HCT116 (cell line): Measurements from ENCODE around the gene CD164. TPM values are rescaled to one million over a fixed set of nuclear protein-coding genes. Genes with fewer than 3 reads are reported as not detected.

Experiments
- ATAC-seq: fragments of 200-7000 bp; cut with Tn5 transposase; 2 replicates; pipeline ENCODE4 v1.9.1; 2020; ENCODE audit warnings: mild to moderate bottlenecking, moderate library complexity
- BruUV-seq: library from RNA; stranded (reverse); fragments of 400-500 nt; replicated peaks from 2 replicates; lab custom pipeline; 2021; lab: Mats Ljungman, UMichigan
- CTCF ChIA-PET: fragments of 300-600 bp; sonication (Branson Sonifier 250); formaldehyde crosslinking; loops from one replicate; lab custom pipeline; 2021; ENCODE audit warnings: antibody characterized with exemption; lab: Charles Lee
- POLR2A ChIA-PET: fragments of 300-600, 350-600 bp; sonication (Branson Sonifier 250); formaldehyde crosslinking; loops from one replicate; lab custom pipeline; 2021; ENCODE audit warnings: antibody characterized with exemption; lab: Charles Lee
- RAD21 ChIA-PET, 2 experiments: fragments of 300-600 bp; sonication (Branson Sonifier 250); formaldehyde crosslinking; loops; one replicate each; lab custom pipeline; 2023; ENCODE audit warnings: low total read pairs in 2 of 2; ENCODE audit not compliant: uncharacterized antibody in 2 of 2, unreplicated experiment in 2 of 2, low non-redundant PET in 1 of 2; lab: Charles Lee
- DNase-seq: peaks from one replicate; pipeline ENCODE4 v3.0.0-alpha.2; 2010; ENCODE audit warnings: low read depth, low spot score
- H2AFZ ChIP-seq: fragments of 200-600 bp; shearing (Covaris generic), sonication (generic); 2 replicates; pipeline ENCODE4 v1.6.1; 2017; ENCODE audit warnings: low read depth, mixed run types, mixed read lengths, antibody characterized with exemption, low read length; ENCODE audit not compliant: poor library complexity, severe bottlenecking
- H3K27ac ChIP-seq: 2 replicates; pipeline ENCODE4 v1.5.1; 2012; ENCODE audit warnings: low read depth, low read length
- H3K27me3 ChIP-seq: fragments of 200-600 bp; sonication (generic); 2 replicates; pipeline ENCODE4 v1.6.1; 2016; ENCODE audit warnings: mixed run types, low read length, mixed read lengths; ENCODE audit not compliant: insufficient read depth
- H3K36me3 ChIP-seq, 2 experiments: fragments of 200-500 bp in 1 of 2; fragments of 200-600 bp in 1 of 2; sonication (Bioruptor generic) in 1 of 2; sonication (generic) in 1 of 2; 2 replicates each; pipeline versions ENCODE4 v1.5.1 to v1.6.1; 2014 to 2016; ENCODE audit warnings: low read length in 2 of 2, inconsistent platforms in 1 of 2, mixed read lengths in 1 of 2, mixed run types in 1 of 2; ENCODE audit not compliant: insufficient read depth in 2 of 2, control insufficient read depth in 1 of 2
- H3K4me1 ChIP-seq, 2 experiments: fragments of 200-600 bp in 1 of 2; sonication (generic) in 1 of 2; 2 replicates each; pipeline versions ENCODE4 v1.5.1 to v1.6.1; 2012 to 2017; ENCODE audit warnings: low read length in 2 of 2, inconsistent platforms in 1 of 2, mild to moderate bottlenecking in 1 of 2, mixed read lengths in 1 of 2, mixed run types in 1 of 2, moderate library complexity in 1 of 2; ENCODE audit not compliant: insufficient read depth in 2 of 2, control insufficient read depth in 1 of 2
- H3K4me2 ChIP-seq: fragments of 200-600 bp; sonication (generic); 2 replicates; pipeline ENCODE4 v1.6.1; 2017; ENCODE audit warnings: mixed run types, low read length, mixed read lengths
- H3K4me3 ChIP-seq, 2 experiments: fragments of 200-600 bp in 1 of 2; sonication (generic) in 1 of 2; replicated peaks in 1 of 2; 2 replicates each; pipeline ENCODE4 v1.5.1; 2011 to 2016; ENCODE audit warnings: low read length in 2 of 2, control low read depth in 1 of 2, low read depth in 1 of 2, mild to moderate bottlenecking in 1 of 2, mixed read lengths in 1 of 2, mixed run types in 1 of 2
- H3K79me2 ChIP-seq: fragments of 200-600 bp; sonication (generic); 2 replicates; pipeline ENCODE4 v1.6.1; 2017; ENCODE audit warnings: mild to moderate bottlenecking, mixed run types, low read length, moderate library complexity, mixed read lengths; ENCODE audit not compliant: insufficient read depth
- H3K9ac ChIP-seq: fragments of 200-600 bp; sonication (generic); 2 replicates; pipeline ENCODE4 v1.6.1; 2016; ENCODE audit warnings: low read length, mixed read lengths
- H3K9me2 ChIP-seq: fragments of 200-600 bp; sonication (generic), shearing (Covaris generic); 2 replicates; pipeline ENCODE4 v1.6.1; 2017; ENCODE audit warnings: mixed run types, mild to moderate bottlenecking, moderate library complexity; ENCODE audit not compliant: insufficient read depth
- H3K9me3 ChIP-seq, 2 experiments: fragments of 200-500 bp in 1 of 2; fragments of 200-600 bp in 1 of 2; sonication (Bioruptor generic) in 1 of 2; sonication (generic) in 1 of 2; 2 replicates each; pipeline ENCODE4 v1.6.1; 2014 to 2017; ENCODE audit warnings: low read length in 2 of 2, mixed read lengths in 2 of 2, inconsistent platforms in 1 of 2, low read depth in 1 of 2, mild to moderate bottlenecking in 1 of 2, mixed run types in 1 of 2, moderate library complexity in 1 of 2; ENCODE audit not compliant: control insufficient read depth in 1 of 2, insufficient read depth in 1 of 2
- H4K20me1 ChIP-seq: fragments of 200-600 bp; sonication (generic), shearing (Covaris generic); 2 replicates; pipeline ENCODE4 v1.6.1; 2017; ENCODE audit warnings: mixed run types, mild to moderate bottlenecking, moderate library complexity; ENCODE audit not compliant: insufficient read depth
- ATF3 ChIP-seq: IDR thresholded peaks from 2 replicates; pipeline ENCODE4 v1.6.1; 2012
- CEBPB ChIP-seq: IDR thresholded peaks from 2 replicates; pipeline ENCODE4 v1.6.1; 2012; ENCODE audit warnings: low read depth
- CTCF ChIP-seq, 3 experiments: fragments of 200-600 bp in 1 of 3; sonication (generic) in 1 of 3; IDR thresholded peaks in 2 of 3; conservative IDR thresholded peaks in 1 of 3; 2 replicates each; pipeline ENCODE4 v1.5.1; 2012 to 2017; ENCODE audit warnings: low read depth in 2 of 3, low read length in 2 of 3, antibody characterized with exemption in 1 of 3, borderline replicate concordance in 1 of 3, control low read depth in 1 of 3, mild to moderate bottlenecking in 1 of 3, mixed read lengths in 1 of 3, mixed run types in 1 of 3, moderate library complexity in 1 of 3; ENCODE audit not compliant: insufficient read depth in 1 of 3
- EGR1 ChIP-seq: IDR thresholded peaks from 2 replicates; pipeline ENCODE4 v1.6.1; 2012; ENCODE audit warnings: low read depth
- ELF1 ChIP-seq: IDR thresholded peaks from 2 replicates; pipeline ENCODE4 v1.6.1; 2012; ENCODE audit warnings: low read depth, borderline replicate concordance
- EZH2 ChIP-seq: fragments of 200-600 bp; sonication (generic); IDR thresholded peaks from 2 replicates; pipeline ENCODE4 v1.6.1; 2017; ENCODE audit warnings: antibody characterized with exemption, mixed run types
- EZH2phosphoT487 ChIP-seq: fragments of 200-600 bp; IDR thresholded peaks from 2 replicates; pipeline ENCODE4 v1.6.1; 2018; ENCODE audit warnings: antibody characterized with exemption, borderline replicate concordance
- JUND ChIP-seq: IDR thresholded peaks from 2 replicates; pipeline ENCODE4 v1.6.1; 2012
- POLR2A ChIP-seq: IDR thresholded peaks from 2 replicates; pipeline ENCODE4 v1.7.0; 2011; ENCODE audit warnings: borderline replicate concordance; ENCODE audit not compliant: insufficient read depth, insufficient read length; ENCODE audit errors: extremely low read depth
- POLR2AphosphoS5 ChIP-seq: IDR thresholded peaks from 2 replicates; pipeline ENCODE4 v1.6.1; 2011; ENCODE audit warnings: mild to moderate bottlenecking, low read depth, low read length, moderate library complexity
- RAD21 ChIP-seq: IDR thresholded peaks from 2 replicates; pipeline ENCODE4 v1.6.1; 2012; ENCODE audit warnings: low read depth, mild to moderate bottlenecking
- SIN3A ChIP-seq: IDR thresholded peaks from 2 replicates; pipeline ENCODE4 v1.6.1; 2012; ENCODE audit warnings: low read depth
- SP1 ChIP-seq: IDR thresholded peaks from 2 replicates; pipeline ENCODE4 v1.6.1; 2012; ENCODE audit warnings: low read depth
- SRF ChIP-seq: IDR thresholded peaks from 2 replicates; pipeline ENCODE4 v1.6.1; 2012; ENCODE audit warnings: low read depth
- TCF7L2 ChIP-seq: IDR thresholded peaks from 2 replicates; pipeline ENCODE4 v1.7.0; 2011; ENCODE audit warnings: borderline replicate concordance, inconsistent platforms; ENCODE audit not compliant: insufficient read depth, insufficient read length; ENCODE audit errors: extremely low read depth
- YY1 ChIP-seq: IDR thresholded peaks from 2 replicates; pipeline ENCODE4 v1.6.1; 2011; ENCODE audit warnings: low read length, low read depth, moderate library complexity, mild to moderate bottlenecking; ENCODE audit not compliant: insufficient replicate concordance; ENCODE audit errors: extremely low read depth
- ZFX ChIP-seq: fragments of 450-650 bp; IDR thresholded peaks from 2 replicates; pipeline ENCODE4 v1.6.1; 2017
- ZNF274 ChIP-seq: fragments of 200-500 bp; sonication (Bioruptor generic); IDR thresholded peaks from 2 replicates; pipeline ENCODE4 v1.6.1; 2014; ENCODE audit warnings: mild to moderate bottlenecking, low read depth, low read length, inconsistent platforms
- intact Hi-C: fragments of 100-400 bp; cut with micrococcal nuclease; formaldehyde crosslinking; loops from 2 replicates; pipeline ENCODE4 v1.10.0; 2022
- total RNA-seq: library from RNA; stranded (reverse); gene quantifications from one replicate; pipeline ENCODE4 v1.2.1, GENCODE V29; 2021; ENCODE audit not compliant: unreplicated experiment

Gene CD164
- total RNA-seq, 1 experiment from 2014 or later = 171 TPM

GRCh38 chr6:109424946-109425345 lies 42.7 kb upstream of the CD164 start:
- Histone ChIP-seq H3K9me2 (no peaks in the 10 kb centered on the region), H3K36me3 (no peaks in the 10 kb centered on the region), H3K27me3 (no peaks in the 10 kb centered on the region)
- BruUV-seq = no TSS peak
- TF ChIP-seq SP1 = no peak
- no peak for TF ChIP-seq RAD21
- no peak for TF ChIP-seq EZH2phosphoT487
- TF ChIP-seq ZFX = no peak
- TF ChIP-seq, all 23 proteins: peak for 0
- Histone ChIP-seq H3K4me1 (peaks cover 0 to 11% of the 10 kb centered on the region in 2 experiments; a peak in 2 of 4 replicates), H3K9ac (no peak overlapping the region), H3K27ac (no peak overlapping the region), H3K79me2 (no peaks in the 10 kb centered on the region), H4K20me1 (no peaks in the 10 kb centered on the region), H3K4me3 (no peak overlapping the region), H3K4me2 (peak overlapping the region; percentile 33; the same call in 1 of the 2 replicates), H3K9me3 (no peaks in the 10 kb centered on the region), H2AFZ (no peak overlapping the region)
- ChIA-PET POLR2A (interaction anchor here (0.7 kb wide), 1 partner anchor 266 kb away, joined by 3 read pairs; the partner anchor contains the start of genes AK9 and FIG4), RAD21 (no interaction called here), CTCF (no interaction called here)
- ATAC-seq (no peak), DNase-seq (no peak)
- intact Hi-C loops = no loop called here

GRCh38 chr6:109421184-109421583 lies 38.9 kb upstream of the CD164 start:
- ATAC-seq (no peak), DNase-seq (no peak)
- Histone ChIP-seq H3K4me2 (no peak overlapping the region), H3K4me3 (no peak overlapping the region), H2AFZ (no peak overlapping the region), H4K20me1 (no peaks in the 10 kb centered on the region), H3K9me3 (no peaks in the 10 kb centered on the region), H3K27me3 (no peaks in the 10 kb centered on the region), H3K9ac (no peak overlapping the region), H3K9me2 (no peaks in the 10 kb centered on the region), H3K79me2 (no peaks in the 10 kb centered on the region), H3K4me1 (peaks cover 0 to 11% of the 10 kb centered on the region in 2 experiments; a peak in 2 of 4 replicates), H3K36me3 (no peaks in the 10 kb centered on the region), H3K27ac (no peak overlapping the region)
- CTCF ChIA-PET = no interaction called here
- TF ChIP-seq TCF7L2 (no peak), ZNF274 (no peak), EZH2 (no peak), EGR1 (no peak), ATF3 (no peak), YY1 (no peak), ELF1 (no peak), POLR2A (no peak), POLR2AphosphoS5 (no peak), JUND (no peak), CEBPB (no peak), SIN3A (no peak), SP1 (no peak), CTCF (IDR thresholded peaks at IDR 0.05 in 2 of 3, conservative IDR thresholded peaks at IDR 0.05 in 1 of 3; ENCODE audit: borderline replicate concordance in 1 of 3, insufficient read depth in 1 of 3, low read depth in 2 of 3, low read length in 2 of 3) (no peak), SRF (no peak)
- intact Hi-C loops = no loop called here
- no TSS peak for BruUV-seq
- POLR2A ChIA-PET = no interaction called here
- RAD21 ChIA-PET = no interaction called here
